PC-9 (cell line): ENCODE results near the gene BCR.

Source experiments
- EZH2 ChIP-seq: fragments of 200-600 bp; sonication (generic); IDR thresholded peaks from 2 replicates; pipeline ENCODE4 v1.8.0; 2017; ENCODE audit warnings: antibody characterized with exemption, low read depth
- TF ChIP-seq, protein P1 (sequence below): fragments of 200-600 bp; sonication (generic); conservative IDR thresholded peaks from 2 replicates; pipeline ENCODE4 v1.6.1; 2017; ENCODE audit warnings: mixed run types, antibody characterized with exemption, mild to moderate bottlenecking, moderate library complexity

DNA sequence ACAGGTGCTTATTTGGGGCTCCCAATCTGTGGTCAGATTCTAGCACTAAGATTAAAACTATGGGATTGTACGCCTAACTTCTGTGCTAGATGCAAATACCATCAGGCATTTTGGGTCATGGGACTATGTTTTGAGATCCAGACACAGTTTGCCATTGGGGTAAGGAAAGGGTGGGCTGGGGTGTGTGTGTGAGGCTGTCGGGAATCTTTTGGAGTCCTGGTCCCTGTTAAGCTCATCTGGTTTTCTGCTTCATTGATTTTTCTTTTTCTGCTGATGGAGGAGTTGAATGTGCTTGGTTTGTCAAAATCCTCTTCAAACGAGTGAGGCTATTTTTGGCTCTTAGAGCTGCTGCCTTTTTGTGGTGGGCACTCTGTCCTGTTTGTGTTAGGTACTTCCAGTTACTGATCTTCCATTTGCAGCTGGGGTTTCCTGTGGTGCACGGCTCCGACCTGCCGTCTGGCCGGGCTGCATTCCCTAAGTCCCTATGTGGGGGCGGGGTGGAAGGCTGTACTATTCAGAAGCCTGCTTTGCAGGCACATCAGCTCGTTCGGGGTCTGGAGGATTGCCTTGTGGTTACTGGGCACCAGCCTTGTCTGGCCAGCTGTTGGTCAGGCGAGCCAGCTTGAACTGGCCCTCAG, 2.9 kb downstream of the BCR start:
- TF ChIP-seq, protein P1, sequence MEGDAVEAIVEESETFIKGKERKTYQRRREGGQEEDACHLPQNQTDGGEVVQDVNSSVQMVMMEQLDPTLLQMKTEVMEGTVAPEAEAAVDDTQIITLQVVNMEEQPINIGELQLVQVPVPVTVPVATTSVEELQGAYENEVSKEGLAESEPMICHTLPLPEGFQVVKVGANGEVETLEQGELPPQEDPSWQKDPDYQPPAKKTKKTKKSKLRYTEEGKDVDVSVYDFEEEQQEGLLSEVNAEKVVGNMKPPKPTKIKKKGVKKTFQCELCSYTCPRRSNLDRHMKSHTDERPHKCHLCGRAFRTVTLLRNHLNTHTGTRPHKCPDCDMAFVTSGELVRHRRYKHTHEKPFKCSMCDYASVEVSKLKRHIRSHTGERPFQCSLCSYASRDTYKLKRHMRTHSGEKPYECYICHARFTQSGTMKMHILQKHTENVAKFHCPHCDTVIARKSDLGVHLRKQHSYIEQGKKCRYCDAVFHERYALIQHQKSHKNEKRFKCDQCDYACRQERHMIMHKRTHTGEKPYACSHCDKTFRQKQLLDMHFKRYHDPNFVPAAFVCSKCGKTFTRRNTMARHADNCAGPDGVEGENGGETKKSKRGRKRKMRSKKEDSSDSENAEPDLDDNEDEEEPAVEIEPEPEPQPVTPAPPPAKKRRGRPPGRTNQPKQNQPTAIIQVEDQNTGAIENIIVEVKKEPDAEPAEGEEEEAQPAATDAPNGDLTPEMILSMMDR, result no peak
- no peak for TF ChIP-seq EZH2
